NCI-H446 (cell line): ENCODE data around the gene SMKR1.
"Not testable (repeated sequence)": the region's sequence is repeated elsewhere in the genome, so short reads cannot be mapped to it uniquely, and the experiment has no call there.

Experiments
- DNase-seq, 2 experiments: peaks; one replicate each; lab custom pipeline; 2025; lab: John Stamatoyannopoulos, UW

The SMKR1 gene

GRCh38 chr7:129529643-129530042, 27.3 kb downstream of the SMKR1 start:
- DNase-seq = no peak

GRCh38 chr7:129530795-129531391, 28.6 kb downstream of the SMKR1 start:
- no peak for DNase-seq

GRCh38 chr7:129531721-129532120, 29.4 kb downstream of the SMKR1 start:
- no peak for DNase-seq

GRCh38 chr7:129532375-129532774, 30.0 kb downstream of the SMKR1 start:
- DNase-seq = no peak

- DNase-seq = not testable (repeated sequence)
These were observed 32.4 kb downstream of the SMKR1 start for GRCh38 chr7:129534558-129535274.

- no peak for DNase-seq
These were observed 33.6 kb downstream of the SMKR1 start for GRCh38 chr7:129535896-129536295.

- DNase-seq = no peak
These were observed 34.0 kb downstream of the SMKR1 start for GRCh38 chr7:129536323-129536722.

GRCh38 chr7:129538790-129539189, 36.5 kb downstream of the SMKR1 start:
- no peak for DNase-seq

GRCh38 chr7:129540340-129540739, 38.0 kb downstream of the SMKR1 start:
- no peak for DNase-seq

- no peak for DNase-seq
These were observed 42.4 kb downstream of the SMKR1 start for GRCh38 chr7:129544700-129545099.

- DNase-seq = no peak
These were observed 48.5 kb downstream of the SMKR1 start for GRCh38 chr7:129550693-129551360.

GRCh38 chr7:129553899-129554461, 51.6 kb downstream of the SMKR1 start:
- no peak for DNase-seq

GRCh38 chr7:129556607-129557133, 54.3 kb downstream of the SMKR1 start:
- no peak for DNase-seq

GRCh38 chr7:129557686-129558481, 55.6 kb downstream of the SMKR1 start:
- DNase-seq = no peak

- no peak for DNase-seq
These were observed 57.2 kb downstream of the SMKR1 start for GRCh38 chr7:129559564-129559963.

- no peak for DNase-seq
These were observed 58.5 kb downstream of the SMKR1 start for GRCh38 chr7:129560831-129561230.

GRCh38 chr7:129561677-129562359, 59.5 kb downstream of the SMKR1 start:
- no peak for DNase-seq
